Measurements from ENCODE around the gene GAMT.

Gene GAMT

DNA sequence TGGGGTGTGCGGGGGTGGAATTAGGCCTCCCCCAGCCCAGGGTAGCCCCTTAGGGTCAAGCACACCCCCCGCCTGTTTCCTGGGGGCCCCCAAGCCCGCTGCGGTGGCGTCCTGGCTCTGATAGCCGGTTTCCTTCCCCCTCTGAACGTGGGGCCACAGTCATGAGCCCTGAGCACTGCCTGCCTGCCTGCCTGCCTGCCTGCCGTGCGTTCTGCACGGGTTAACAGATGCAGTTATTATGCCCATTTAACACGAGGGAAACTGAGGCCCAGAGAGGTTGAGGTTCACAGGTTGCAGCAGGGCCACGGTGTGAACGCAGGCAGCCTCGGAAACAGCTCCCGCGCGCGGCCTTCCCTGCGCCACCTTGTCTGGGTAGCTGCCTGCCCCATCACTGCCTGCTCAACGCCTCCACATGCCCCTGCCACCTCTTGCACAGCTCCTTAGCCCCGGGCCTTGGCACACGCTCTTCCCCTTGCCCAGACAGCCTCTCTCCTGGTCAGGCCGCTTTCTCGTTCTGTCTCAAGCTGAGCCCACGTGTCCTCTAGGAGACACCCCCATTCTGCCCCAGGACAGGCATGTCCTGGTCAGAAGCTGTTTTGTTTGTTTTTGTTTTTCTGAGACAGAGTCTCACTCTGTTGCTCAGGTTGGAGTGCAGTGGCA, 1.2 kb upstream of the GAMT start:
- DNase-seq (ENCODE audit: extremely low read depth in 1 of 2, low read depth in 1 of 2), result no peak

DNA sequence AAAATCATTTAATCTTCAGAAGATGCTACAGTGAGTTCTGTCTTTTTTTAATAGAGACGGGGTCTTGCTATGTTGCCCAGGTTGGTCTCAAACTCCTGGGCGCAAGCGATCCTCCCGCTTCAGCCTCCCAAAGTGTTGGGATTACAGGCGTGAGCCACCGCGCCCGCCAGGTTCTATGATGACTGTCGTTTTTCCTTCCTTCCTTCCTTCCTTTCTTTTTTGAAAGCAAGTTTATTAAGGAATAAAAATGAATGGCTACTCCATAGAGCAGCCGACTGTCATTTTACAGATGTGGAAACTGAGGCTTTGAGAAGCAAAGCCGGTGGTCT, 511 bp upstream of the GAMT start:
- DNase-seq (ENCODE audit: extremely low read depth in 1 of 2, low read depth in 1 of 2), result no peak

DNA sequence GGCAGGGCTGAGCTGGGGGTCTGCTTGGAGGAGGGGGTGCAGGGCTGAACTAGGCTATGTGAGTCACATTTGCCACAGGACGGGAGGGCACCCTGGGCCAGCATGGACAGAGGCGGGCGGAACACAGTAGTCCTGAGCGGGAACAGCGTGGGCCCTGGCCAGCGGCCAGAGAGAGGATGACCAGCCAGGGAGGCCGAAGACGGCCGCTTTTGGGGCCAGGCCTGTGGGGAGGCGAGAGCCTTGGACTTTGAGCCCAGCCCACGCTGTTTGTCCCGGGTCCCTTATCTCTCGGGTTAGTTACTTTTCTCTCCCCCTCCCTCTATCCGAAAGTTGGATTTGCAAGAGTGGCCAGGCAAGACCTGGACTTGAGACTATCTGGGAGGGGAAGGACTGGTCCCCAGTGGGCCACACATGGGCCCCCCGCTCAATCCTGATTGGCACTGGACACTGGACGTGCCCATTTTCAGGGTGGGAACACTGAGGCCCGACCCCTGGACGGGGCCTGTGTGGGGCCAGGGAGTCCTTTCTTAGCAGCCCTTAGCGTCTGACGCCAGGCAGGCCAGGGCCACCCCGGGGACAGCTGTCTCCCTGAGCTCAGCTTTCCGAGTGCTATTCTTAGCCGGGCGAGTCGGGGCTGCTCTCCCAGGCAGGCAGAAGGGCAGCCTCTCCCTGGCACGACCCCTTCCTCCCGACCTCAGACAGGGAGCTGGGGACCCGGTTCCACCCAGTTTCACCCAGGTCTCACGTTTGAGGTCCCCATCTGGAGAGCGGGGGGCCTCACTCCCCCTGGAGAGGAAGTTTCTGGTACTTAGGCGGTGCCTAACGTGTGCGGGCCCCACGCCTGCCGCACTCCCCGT, 833 bp downstream of the GAMT start:
- no peak for DNase-seq (ENCODE audit: extremely low read depth in 1 of 2, low read depth in 1 of 2)

DNA sequence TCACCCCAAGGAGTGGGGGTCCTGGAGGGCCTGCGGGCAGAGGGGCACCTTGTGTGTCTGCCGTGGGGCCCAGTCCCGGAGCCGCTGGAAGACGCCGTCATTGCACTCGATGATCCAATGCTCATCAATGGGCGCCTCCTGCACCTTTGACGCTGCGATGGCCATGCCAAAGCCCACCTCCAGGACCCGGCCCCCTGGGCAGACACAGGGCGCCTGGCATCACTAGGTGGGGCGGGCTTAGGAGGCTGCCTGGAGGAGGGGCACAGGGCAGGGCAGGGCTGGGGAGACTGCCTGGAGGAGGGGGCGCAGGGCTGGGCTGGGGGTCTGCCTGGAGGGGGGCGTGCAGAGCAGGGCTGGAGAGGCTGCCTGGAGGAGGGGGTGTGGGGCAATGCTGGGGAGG, 1.6 kb downstream of the GAMT start:
- no peak for DNase-seq (ENCODE audit: extremely low read depth in 1 of 2, low read depth in 1 of 2)

DNA sequence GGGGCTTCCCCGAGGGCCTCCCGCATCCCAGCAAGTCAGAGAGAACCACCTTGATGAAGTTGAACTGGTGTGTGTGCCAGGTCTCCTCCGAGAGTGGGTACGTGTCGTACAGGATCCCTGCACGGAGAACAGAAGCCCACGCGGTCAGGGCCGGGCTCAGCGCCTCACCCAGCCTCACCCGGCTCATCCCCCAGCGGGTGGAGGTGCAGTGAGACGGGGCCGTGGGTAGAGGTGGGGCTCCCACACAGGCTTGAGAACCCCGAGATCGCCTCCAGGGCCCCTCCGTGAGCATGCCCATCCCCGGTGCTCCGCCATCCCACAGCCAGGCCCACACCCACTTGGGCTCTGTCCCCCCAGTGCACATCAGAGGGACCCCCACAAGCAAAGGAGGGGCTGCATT, 2.3 kb downstream of the GAMT start:
- no peak for DNase-seq (ENCODE audit: extremely low read depth in 1 of 2, low read depth in 1 of 2)

DNA sequence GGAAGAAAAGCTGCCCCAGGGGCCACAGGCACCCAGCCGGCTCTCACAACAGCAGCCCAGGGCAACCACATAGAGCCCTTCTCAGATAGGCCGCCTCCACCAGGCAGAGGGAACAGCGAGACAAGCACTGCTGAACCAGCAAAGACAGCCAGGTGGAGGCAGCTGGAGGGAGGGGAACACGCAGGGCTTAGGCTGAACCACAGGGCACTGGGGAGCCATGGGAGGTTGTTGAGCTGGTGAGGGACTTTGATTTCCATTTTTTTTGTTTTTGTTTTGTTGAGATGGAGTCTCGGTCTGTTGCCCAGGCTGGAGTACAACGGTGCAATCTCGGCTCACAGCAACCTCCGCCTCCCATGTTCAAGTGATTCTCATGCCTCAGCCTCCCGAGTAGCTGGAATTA, 3.5 kb downstream of the GAMT start:
- no peak for DNase-seq (ENCODE audit: extremely low read depth in 1 of 2, low read depth in 1 of 2)

DNA sequence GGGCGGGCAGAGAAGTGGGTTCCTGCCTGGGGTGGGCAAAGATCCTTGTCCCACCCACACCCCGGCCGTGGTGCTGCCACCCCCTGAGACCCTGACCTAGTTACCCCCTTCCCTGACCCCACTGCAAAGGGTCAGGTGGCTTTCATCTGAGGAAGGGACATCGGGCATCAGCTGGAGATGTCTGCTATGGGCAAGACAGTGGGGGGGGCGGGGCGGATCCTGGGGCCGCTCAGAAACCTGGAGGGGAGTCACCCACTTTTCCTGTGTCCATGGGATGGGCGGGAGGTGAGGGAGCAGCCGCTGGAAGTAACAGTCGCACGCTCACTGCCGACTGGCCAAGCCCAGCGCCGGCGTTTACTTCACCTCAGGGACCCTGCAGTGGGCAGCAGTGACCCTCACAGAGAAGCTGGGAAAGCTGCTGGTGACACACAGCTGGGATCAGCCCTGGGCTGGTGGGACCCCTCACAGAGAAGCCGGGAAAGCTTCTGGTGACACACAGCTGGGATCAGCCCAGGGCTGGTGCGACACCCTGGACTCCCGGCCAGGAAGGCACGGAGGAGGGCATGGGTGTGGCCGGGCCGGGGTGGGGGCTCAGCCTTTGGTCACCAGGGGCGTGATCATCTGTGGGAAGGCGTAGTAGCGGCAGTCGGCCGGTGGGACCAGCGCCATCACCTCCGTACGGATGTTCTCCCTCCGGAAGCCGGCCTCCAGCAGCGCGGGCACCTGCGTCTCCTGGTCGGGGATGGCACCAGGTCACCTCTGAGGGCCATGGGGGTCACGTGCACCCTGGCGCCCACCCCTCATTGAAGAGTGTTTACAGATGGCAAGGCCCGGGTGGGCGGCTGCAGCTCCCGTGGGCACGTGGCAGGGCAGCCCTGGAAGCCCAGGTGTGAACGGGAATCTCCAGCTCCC, 4.3 kb downstream of the GAMT start:
- no peak for DNase-seq (ENCODE audit: extremely low read depth in 1 of 2, low read depth in 1 of 2)

DNA sequence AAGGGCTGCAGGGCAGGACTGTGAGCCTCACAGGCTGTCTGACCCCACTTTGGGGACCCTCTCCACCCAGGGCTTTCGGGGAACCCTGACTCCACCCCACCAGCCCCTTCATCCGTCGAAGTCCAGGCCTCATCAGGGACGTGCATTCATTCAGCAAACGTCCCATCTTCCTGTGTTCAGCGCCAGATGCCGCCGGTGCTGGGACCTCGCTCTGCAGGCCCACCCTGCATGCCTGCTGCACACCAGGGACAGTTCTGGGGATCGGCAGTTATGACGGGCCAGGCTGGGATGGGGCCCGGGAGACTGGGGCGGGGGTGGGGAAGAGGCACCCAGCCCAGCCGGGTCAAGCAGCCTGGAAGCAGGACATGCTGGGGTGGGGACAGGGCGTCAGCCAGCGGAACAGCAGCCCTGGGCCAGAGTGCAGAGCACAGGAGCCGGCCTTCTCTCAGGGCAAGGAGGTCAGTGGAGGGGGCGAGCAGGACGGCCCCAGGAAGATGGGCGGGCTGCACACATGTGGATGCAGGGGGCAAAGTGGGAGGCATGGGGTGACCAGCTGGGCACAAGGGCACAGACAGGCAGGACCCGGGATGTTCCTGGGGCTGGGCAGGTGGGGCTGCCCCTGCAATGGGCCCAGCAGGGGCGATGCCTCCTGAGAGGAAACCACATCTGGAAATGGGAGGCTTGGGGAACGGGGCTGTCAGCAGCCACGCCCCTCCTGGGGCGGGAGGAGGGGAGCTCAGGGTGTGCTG, 5.1 kb downstream of the GAMT start:
- DNase-seq (ENCODE audit: extremely low read depth in 1 of 2, low read depth in 1 of 2), result no peak

DNA sequence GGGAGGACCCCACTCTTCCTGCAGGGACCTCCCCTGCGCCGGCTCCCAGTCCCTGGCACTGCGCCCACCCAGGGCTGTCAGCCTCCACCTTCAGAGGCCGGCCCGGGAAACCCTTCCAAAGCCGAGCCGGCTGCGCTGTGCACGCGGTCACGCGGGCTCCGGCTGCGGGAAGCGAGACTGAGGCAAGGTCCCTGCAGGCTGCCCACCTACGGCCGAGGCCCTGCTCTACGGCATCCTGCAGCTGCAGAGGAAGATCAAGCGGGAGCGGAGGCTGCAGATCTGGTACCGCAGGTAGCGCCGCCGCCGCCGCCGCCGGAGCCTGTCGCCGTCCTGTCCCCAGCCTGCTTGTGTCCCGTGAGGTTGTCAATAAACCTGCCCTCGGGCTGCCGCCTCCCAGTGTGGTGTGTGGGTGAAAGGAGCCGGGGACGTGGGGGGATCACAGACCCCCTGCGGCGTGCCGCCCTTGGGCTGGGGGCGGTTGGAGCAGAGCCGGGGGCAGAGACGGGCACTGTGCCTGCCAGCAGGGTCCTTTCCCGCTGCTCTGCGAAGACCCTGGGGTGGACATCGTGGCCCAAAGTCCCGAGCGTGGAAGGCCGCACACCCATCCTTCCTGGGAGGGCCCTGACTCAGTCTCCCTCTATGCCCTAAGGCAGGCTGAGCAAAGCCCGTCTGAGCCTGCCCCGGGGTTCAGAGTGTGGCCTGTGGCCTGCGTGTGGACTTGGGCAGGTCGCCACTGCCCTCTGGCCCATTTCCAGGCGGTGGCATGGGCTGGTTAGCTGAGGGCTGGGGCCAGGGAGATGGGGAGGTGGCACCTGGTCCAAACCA, 5.9 kb downstream of the GAMT start:
- DNase-seq (ENCODE audit: extremely low read depth in 1 of 2, low read depth in 1 of 2), result no peak

DNA sequence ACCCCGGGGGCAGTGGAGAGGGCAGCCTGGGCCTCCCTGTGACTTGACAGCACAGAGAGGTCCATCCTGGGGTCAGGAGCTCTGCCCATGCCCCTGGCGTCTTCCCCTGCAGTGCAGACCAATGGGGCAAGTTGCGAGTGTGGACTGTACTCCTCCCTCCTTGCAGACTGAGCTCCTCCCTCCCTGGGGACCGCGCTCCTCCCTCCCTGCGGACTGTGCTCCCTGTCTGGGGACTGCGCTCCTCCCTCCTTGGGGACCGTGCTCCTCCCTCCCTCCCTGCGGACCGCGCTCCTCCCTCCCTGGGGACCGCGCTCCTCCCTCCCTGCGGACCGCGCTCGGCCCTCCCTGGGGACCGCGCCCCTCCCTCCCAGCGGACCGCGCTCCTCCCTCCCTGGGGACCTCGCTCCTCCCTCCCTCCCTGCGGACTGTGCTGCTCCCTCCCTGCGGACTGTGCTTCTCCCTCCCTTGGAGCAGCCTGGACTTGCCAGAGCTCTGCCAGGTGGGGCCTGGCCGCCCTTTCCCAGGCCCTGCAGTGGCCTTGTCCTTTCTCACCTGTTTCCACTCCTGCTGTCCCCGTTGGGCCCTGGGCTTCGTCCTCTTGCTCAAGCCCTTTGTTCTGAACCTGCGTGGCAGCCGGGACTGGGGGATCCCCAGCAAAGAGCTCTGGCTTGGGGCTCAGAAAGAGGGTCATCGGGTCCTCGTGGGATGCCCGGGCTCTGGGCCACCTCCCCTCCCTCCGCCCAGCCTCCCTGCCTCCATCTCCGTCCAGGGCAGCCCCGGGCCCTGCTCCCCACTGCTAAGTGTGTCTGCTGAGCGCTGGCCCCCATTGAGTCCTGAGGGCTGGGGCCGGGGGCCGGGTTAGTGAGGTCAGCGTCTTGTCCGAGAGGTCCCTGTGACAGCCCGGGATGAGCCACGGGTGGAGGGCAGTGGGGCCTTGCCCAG, 6.8 kb downstream of the GAMT start:
- DNase-seq (ENCODE audit: extremely low read depth in 1 of 2, low read depth in 1 of 2), result no peak

DNA sequence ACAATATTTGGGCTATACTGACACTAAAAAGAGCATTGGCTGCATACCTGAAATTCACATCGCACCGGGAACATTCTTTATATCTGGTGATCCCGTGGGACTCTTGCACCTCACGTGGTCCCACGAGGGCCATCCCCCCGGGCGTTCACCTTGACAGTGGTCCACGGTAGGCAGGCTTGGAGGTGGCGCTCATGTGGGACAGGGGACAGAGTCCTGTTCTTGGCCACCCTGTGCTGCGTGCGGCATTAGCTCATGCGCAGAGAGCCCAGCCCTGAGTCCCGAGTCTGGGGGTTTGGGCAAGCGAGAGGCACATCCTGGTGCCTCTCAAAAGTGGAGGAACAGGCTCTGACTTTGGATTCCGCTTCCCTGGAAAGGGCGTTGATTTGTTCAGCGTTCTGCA, 7.5 kb downstream of the GAMT start:
- DNase-seq (ENCODE audit: extremely low read depth in 1 of 2, low read depth in 1 of 2), result no peak

DNA sequence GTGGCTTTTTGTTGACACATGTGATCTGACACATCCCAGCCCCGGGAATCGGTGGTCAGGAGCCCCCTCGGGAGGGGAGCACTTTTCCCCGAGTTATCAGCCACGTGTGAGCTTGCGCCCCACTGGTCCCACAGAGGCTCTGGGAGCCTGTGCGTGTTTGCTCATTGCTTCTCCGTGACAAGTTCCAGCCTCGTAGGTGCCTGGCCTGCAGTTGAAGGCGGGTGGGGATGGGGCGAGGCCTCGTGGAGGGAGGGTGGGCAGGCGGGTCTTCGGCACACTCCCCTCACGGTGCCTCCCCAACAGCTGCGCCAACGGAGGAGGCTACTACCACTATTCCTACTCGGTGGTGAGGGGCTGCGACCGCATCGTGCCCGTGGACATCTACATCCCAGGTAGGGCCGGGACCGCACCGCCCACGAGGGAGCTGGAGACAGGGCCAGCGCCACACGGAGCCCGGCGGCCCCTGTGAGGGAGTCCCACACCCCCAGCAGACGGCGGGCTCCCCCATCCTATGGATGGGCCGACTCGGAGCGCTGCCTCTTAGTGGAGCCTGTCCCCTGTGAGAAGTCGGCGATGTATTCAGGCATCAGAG, 8.3 kb downstream of the GAMT start:
- DNase-seq (ENCODE audit: extremely low read depth in 1 of 2, low read depth in 1 of 2), result no peak

DNA sequence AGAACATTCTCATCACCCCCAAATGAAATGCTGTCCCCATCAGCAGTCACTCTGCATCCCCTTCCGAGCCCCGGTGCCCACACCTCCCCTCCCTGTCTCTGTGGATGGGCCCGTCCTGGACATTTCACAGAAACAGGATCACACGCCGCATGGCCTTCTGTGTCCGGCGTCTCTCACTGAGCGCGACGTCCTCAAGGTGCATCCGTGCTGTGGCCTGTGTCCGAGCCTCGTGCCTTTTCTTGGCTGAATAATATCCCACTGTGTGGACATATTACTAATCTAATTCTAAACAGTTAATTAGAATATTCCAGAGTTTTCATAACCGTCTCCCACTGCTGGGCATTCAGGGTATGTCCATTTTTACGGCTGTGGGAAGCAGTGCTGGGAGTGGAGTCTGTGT, 8.9 kb downstream of the GAMT start:
- no peak for DNase-seq (ENCODE audit: extremely low read depth in 1 of 2, low read depth in 1 of 2)

DNA sequence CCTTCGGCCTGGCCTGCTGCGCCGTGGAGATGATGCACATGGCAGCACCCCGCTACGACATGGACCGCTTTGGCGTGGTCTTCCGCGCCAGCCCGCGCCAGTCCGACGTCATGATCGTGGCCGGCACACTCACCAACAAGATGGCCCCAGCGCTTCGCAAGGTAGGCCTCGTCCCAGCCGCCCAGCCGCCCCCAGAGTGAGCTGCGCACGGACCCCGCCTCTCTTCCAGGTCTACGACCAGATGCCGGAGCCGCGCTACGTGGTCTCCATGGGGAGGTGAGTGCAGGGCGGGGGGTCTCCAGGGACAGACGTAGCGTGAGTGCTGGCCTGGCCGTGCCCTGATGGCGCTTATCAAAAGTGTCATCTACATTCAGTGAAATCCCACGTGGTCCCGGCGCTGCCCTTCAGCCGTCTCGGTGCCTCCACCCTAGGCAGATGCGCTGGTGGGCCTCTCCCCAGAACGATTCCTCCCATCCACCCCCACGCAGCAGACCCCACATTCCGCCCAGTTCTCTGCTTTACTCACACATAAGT, 10.4 kb downstream of the GAMT start:
- DNase-seq (ENCODE audit: extremely low read depth in 1 of 2, low read depth in 1 of 2), result no peak

DNA sequence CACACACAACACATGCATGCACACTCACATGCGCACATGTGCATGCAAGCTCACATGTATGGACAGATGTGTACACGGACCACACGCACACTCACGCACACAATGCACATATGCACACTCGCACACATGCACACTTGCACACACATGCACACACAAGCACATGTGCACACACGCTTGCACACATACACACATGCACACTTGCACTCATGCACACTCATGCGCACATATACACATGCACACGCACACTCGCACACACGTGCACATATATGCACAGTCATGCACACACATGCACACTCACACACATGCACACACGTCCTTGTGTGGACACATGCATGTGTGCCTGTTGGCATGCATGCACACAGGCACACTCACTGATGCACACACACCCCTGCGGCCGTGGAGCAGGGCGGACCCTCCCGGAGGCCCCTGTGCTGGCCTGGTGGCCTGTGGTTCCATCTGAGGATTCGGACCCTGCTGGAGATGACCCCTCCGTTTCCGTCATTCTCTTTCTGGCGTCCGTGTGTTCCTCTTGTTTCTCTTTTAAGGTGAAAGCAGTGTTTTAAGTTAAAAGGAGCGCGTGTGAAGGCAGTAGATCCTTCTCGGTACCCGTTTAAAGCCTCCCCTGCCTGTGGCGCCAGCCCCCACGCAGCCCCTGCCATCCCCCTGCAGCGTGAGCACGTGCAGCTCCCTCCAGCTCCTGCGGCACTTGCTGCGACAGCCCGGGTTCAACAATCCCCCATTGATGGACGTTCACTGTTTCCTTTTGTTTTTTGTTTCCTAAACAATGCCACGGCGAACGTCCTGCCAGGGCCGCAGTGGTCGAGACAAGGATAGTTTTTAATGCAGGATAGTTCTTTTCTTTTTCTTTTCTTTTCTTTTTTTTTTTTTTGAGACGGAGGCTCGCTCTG, 12.1 kb downstream of the GAMT start:
- no peak for DNase-seq (ENCODE audit: extremely low read depth in 1 of 2, low read depth in 1 of 2)

DNA sequence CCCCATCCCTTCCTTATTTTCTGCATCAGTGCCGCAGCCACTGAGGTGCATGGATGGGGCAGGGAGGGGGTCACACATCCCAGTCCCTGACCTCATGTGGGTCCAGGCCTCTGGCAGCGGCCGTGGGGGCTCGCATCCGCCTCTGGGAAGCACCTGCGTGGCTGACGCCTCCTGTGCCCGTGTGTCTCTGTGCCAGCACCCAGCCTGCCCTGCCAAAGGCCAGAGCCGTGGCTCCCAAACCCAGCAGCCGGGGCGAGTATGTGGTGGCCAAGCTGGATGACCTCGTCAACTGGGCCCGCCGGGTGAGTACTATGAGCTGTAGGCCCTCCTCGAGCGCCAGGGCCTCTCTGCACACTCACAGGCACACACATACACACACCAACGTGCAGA, 12.7 kb downstream of the GAMT start:
- DNase-seq (ENCODE audit: extremely low read depth in 1 of 2, low read depth in 1 of 2), result no peak
